NCI-H2196 (cell line): ENCODE data around the gene JAZF1.
A peak's percentile ranks its signal among the peaks of the same experiment; 100 is the strongest.
"Not testable (repeated sequence)": the region's sequence is repeated elsewhere in the genome, so short reads cannot be mapped to it uniquely, and the experiment has no call there.

ENCODE experiments used
- DNase-seq: peaks from one replicate; lab custom pipeline; 2025; ENCODE audit not compliant: unreplicated experiment; lab: John Stamatoyannopoulos, UW

Gene JAZF1

DNA sequence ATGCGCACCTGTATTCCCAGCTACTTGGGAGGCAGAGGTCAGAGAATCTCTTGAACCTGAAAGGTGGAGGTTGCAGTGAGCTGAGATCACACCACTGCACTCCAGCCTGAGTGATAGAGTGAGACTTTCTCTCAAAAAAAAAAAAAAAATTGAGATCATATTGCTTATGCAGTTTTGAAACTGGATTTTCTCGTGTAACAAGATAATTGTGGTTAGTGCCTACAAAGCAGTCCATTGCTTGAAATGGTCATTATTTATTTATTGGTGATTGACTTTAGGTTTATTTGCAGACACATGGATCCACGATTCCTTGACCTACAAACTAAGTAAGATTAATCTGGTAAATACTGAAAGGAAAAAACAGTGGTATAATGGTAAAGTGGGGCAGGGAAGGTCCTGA is 290.8 kb downstream of the JAZF1 start:
- no peak for DNase-seq

DNA sequence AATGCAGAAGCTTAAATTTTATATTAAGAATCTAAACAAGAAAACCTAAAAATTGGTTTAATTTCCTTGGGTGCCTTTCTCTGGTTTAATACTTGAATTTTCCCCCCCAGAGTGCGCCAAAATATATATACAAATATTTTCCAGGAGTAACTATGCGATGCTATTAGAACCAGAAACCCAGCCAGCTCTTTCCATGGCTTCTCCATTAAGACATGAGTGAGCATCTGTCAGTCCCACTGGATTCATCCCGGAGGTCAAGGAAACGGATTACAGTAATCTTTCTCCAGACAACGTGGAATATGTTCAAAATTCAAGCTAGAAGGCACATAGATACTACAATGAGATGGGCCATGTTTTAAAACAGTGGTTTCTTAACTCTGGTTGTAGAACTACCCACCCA is 291.9 kb downstream of the JAZF1 start:
- no peak for DNase-seq

DNA sequence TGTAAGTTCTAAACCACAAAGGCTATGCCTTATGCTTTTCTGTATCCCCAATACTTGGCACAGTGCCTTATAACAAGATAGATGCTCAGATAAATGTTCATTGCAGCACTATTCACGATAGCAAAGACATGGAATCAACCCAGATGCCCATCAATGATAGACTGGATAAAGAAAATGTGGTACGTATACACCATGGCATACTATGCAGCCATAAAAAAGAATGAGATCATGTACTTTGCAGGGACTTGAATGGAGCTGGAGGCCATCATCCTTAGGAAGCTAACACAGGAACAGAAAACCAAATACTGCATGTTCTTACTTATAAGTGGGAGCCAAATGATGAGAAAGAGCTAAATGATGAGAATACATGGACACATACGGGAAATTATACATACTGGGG is 293.9 kb downstream of the JAZF1 start:
- not testable (repeated sequence) for DNase-seq

DNA sequence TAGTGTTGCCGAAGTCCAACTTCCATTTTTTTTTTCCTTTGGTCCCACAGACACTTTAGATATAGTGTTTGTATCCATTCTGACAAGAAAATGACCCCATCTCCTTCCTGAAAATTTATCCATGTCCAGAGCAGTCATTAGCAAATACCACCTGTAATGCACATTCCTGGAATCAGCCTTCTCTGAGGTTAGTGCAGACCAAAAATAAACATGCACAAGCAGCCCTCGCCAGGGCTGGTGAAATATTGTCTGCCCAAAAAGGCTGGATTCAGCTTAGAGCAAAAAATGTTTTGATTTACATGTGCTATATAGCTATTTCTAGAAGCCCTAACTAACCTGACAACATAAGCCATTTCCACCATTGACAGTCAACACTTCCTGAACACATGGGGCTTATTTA is 294.9 kb downstream of the JAZF1 start:
- DNase-seq, result no peak

DNA sequence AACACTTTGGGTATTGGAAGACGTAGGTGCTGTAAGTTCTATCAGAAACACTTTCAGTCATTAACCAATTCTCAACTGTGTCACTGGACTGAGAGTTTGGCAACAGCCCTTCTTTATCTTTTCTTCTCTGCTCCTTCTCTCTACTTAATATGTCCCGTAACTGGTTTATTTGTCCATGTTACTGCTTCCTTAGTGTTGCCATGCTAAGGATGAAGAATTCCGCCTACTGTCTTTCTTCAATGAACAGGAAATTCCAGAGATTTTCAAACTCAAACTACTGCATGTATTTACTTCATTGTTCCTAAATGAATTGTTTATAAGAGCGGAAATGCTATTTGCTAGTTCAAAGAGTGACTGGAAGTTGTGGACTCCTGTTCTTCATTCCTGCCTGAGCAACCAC is 296.9 kb downstream of the JAZF1 start:
- no peak for DNase-seq

DNA sequence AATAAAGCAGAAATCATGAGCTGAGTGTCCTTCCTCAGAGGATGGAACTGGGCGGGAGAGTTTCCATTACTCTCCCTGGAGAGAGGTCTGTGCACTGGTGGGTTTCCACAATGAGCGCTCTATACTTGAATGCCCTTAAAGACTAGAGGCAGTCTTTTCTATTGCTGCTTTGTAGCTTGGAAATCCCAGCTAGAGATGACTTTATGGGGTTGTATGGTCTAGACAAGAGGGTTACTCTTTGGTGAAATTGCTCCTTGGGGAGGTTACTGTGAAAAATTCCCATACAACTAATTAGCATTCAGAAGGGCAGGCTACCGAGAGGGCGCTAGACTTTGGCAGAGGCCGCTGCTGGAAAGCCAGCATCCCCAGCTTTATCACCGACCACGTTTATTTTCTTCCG is 303.8 kb downstream of the JAZF1 start:
- no peak for DNase-seq

DNA sequence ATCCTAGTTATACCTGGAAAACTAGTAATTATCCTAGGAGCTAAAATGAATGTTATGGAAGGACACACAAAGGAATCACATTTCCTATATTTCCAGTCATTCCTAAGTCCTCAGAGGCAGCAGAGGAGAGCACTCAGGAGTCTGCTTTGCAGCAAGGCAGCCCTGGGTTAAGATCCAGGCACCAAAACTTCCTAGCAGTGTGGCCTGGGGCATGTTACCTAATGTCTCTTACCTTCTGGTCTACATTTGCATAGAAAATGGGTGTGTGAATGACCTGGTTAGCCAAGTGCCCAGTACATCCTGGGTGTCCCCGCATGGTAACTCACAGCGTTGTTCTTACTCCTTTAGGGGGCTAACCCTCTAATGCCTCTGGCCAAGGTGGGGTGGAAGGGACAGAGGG is 304.8 kb downstream of the JAZF1 start:
- DNase-seq, result no peak

DNA sequence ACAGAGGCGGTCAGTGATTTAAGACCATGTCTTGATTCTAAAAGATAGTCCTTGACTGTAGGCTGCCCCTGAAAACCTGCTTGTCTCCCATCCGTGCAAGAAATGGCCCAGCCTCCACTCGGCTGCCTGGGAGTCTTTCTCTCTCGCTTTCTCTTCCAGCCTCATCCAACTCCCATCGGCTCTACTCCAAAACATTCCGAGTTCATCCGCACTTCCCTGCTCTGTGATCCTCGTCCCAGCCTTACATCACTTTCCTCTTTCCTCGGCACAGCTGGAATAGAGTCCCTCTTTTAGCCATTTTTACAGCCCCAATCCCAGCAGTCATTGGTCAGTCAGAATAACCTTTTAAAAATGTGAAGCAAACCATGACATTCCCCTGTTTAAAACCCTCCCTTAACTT is 305.5 kb downstream of the JAZF1 start:
- no peak for DNase-seq

DNA sequence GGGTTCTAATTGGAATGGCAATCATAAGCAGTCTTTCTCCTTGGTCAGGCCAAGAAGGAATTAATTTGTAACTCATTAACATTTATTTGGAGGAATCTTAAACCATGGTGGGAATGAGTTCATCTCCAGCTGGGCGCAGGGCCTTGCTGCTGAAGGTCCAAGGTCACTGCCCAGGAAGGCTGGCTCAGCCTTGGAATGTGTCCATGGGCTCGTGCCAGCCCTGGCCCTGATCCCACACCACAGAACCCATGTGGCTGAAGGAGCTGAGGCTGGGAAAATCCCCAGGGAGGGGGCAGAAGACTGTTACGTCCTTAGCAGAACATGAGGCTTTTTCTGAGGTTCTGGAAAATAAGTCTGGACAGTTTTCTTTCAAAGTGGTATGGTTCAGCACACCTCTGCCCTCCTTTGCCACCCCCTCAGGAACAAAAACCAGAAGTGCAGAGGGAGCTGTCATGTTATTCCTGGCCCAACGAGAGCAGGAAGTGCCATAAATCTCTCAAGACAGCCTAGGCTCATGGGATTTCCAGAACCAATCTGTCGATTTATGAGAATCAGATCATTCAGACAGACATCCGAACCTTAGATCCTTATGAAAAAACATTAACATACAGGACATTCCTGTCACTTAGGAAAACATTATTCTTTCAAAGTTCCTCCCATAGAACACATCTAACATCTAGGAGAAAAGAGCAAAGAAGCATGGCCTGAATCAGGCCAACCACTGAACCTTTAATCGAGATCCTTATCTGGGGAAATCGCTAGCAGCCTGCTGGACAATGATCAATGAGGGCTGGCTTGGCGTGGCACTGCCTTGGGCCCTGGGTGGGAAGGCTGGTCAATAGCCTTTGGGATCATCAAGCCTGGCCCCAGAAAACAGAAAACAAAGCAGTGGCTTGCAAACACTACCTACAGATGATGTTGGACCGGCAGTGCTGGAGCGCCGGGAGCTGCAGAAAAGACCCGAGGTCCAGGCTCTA is 306.3 kb downstream of the JAZF1 start:
- DNase-seq, result peak; percentile 4

DNA sequence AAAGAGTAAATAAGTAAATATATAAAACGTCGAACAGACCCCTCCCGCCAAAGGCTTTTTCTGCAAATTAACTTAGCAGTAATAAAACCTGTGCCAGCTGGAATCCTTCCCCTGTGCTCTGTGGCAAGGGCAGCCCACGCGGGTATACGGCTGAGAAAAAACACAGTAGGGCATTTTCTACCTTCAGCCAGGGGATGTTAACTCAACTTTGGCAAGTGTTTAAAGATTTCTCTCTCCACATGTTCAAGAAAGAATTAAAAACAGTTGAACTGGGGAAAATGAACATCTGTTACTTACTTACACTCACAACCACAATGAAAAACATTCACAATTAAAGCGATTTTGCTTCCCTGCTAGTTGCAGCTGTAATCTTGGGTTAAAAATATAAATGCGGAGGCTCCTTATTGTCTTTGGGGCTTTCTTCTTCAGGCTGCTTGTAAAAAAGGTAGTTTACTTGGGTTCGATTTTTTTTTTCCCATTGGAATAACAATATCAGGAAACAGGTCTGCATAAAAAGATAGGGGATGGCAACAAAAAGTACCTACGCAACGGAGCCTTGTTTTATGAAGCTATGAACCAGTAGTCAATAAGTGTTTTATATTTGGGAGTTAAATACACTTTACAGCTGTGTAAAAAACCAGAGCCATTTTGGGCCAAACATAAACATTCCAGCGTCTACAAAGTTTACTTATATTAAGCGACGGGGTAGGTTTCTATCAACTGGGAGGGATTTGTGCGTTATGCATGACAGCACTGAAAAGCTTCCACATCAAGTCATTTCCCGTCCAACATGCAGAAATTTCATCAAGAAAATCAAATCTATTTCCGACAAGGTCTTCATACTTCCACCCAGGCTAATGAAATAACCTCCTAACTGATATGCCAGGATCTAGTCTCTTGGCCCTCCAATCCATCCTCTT is 308.0 kb downstream of the JAZF1 start:
- no peak for DNase-seq

DNA sequence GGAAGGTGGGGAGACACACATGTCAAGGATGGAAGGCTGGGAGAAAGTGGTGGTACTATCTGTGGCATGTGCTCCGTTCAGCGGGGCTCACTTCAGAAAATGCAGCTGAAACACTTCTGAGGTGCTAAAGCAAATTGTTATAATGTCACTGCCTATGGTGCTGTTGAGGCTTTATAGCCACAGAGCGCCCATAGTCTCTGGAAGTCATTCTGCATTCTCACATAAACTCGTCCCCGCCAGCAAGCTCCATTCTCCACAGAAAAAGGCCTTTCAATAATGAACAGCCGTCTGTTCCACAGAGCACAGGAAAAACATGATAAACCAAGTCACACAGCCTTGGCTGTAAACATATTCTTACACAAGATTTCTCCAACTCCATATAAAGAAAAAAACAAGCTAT is 308.7 kb downstream of the JAZF1 start:
- DNase-seq, result no peak

DNA sequence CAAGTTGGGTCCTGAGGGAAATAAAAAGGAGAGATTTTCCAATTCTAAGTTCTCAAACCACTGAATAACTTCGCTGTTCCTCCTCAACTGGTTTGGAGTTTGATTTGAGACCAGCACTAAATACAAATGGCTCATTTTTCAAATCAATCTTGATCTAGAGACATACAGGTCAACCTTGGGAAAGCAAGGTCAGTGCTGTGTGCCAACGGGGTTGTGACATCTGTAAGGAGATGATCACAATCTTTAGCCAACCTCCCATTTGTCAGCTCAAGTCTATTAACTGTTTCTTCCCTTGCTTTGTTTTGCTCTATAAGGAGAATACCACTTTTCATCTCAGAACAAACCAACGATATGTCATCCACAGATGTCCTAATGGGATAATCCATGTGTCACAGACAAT is 309.5 kb downstream of the JAZF1 start:
- no peak for DNase-seq

DNA sequence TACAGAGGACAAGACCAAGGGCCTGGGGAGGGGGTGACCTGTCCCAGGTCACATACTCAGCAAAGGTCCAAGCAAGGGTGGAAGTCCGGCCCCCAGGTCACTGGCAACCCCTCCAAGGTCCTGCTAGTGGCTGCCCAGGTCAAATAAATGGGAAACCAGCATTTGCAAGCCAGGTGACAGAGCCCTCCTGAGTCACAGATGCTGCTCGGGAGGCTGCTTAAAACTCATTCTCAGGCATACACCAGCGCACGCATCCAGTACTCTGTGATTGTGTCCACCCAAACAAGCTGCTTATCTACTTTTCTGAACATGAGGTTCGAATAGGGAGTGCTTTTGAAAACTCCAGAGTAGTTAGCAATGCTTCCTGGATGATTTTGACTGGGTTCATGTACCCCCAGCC is 310.0 kb downstream of the JAZF1 start:
- no peak for DNase-seq

DNA sequence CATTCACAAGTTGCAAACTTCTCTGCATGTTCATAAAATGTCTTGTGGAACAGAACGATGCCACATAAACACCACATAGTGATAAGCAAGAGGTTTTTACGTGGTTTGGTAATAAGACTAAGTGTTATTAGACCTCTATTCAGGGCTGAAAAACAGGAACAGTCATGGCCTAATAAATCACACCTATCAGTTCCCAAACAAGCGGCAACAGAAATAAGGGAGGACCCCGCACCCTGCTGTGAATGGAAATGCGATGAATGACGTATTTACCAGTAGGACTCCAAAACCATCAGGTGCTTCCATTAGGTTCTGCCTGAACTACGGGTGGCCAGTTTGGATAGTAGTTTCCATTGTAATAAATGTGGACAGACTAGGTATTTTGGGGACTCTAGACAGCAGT is 311.5 kb downstream of the JAZF1 start:
- no peak for DNase-seq

DNA sequence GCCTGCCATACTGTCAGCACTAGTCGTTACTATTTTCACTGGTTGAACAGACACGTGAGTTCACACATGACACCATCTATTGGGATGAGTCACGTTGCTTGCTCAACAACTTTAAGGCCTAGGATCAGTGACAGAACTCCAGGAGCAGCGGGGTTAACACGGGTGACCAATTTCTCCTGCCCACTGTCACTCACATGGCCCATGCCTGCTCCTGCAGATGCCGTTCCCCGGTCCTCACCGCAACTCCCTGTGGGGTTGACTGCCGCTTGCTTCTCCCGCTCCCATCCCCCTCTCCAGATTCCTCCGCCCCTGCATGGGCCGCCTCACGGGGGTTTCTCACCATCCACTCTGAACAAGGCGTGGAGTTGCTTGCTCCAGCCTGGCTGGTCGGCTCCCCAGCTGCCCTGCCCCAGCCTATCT is 312.5 kb downstream of the JAZF1 start:
- DNase-seq, result no peak

DNA sequence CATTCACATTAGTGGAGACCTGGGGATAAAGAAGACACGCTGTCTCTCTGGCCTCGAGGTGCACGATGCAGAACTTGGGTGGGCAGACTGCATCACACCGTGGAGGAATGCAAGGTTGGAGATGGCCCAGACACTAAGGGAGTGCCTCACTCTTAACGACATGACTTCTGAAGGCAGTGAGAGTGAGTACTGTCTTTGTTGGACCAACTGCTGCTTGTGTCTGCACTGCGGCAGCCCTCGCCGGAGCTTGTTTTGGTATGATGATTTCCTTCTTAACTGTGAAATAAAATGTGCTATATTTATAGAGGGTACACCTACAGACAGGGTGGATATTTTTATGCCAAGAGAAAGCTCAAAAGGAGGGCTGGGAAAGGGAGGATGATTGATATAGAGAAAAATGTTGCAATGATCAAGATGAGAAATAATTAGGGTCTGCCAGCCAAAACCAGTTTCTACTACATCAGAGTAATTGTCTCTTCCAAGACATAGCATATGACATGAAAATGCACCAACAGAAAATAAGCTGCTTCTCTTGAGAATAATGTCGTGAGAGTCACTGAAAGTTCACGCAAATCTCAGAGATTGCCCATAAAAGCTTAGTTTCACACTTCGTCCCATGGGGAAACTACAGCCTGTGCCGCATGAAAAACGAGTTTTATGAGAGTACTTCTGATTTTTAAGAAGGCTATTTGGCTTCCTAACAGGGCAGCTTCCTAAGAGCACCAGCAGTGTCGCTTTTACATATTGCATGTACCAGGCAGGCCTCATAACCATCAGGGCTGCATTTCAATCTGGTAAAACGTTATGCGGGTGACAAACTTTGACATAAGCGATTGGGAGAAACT is 313.5 kb downstream of the JAZF1 start:
- no peak for DNase-seq

DNA sequence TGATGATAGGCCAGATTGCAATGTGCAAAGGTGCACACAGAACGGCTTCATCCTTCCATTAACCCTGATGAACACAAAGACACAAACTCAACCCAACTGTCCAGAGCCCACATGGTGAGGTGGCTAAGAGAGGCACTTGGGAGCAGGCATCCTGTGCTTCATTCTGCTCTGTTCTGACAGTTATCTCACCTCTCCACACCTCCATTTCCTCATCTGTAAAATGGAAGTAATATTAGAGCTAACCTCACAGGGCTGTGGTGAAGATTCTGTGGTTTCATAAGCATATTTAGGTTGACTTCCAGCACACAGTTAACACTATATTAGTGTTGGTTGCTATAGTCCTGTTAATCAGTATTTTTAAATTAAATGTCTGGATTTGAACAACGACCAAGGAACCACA is 314.3 kb downstream of the JAZF1 start:
- DNase-seq, result no peak

DNA sequence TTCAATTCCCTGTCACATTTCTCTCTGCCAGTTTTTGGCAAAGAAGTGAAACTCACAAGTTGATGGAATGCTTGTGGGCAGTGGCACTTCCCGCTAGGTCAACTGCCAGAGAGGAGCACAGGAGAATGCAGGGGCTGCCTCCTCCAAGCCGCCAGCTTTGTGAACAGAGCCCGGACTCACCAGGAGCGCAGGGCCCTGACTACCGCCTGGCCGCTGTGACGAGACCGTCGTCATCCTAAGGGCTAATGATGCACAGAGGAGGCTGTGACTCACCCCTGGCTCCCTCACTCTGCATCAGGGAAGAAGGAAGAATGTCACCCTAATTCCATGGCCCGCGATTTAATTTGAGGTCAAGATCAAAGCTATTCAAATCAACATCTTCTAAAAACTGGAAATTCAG is 316.7 kb downstream of the JAZF1 start:
- DNase-seq, result no peak

DNA sequence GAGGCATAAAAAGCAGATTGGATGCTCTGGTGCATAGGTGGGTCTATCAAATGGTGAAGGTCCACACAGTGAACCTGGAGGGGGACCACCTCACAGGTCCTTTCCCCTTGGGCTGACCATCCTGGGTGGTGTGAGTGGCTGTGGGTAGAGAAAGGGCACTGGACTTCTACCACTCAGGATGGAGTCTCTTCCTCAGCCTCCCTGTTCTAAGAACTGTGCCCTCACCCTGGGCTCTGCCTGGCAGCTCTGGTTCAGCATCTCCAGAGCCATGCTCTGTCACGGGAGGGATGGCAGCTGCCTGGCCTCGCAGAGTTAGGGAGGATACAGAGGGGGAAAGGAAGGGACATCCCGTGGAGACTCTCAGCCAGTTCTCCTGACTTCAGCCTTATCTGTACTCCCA is 318.8 kb downstream of the JAZF1 start:
- DNase-seq, result no peak

DNA sequence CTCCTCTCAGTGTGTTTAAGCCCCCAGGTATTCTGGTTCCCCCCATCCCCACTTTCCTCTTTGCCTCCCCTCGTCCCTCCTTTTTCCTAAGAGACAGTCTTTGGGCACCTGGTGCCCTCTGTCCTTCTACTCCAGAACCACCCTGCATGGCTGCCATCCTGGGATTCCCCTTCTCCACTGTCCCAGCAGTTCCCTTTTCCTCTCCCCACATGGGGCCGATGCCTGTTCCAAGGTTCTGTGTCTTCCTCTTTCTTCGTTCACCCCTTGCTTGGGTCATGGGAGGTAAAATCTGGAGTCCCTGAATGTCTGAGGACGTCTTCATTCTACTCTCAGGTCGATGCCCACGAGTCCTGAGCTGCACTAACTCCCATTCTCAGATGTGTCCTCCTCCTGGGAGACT is 319.8 kb downstream of the JAZF1 start:
- DNase-seq, result no peak
